Subcutaneous abdominal adipose tissue (tissue), 5 donors: ENCODE results near the gene SGSH.

Experiments used
- H3K27ac ChIP-seq: one replicate; pipeline ENCODE4 v1.7.0; 2013; ENCODE audit warnings: low read depth, mild to moderate bottlenecking, inconsistent platforms, low read length, moderate library complexity
- H3K27me3 ChIP-seq, 5 donors: one replicate each; pipeline ENCODE4 v1.7.0; 2013; ENCODE audit warnings: low read length in 5 of 5, inconsistent platforms in 1 of 5; ENCODE audit not compliant: control insufficient read depth in 5 of 5, insufficient read depth in 4 of 5
- H3K36me3 ChIP-seq, 5 donors: one replicate each; pipeline ENCODE4 v1.7.0; 2013; ENCODE audit warnings: low read length in 5 of 5; ENCODE audit not compliant: control insufficient read depth in 5 of 5, insufficient read depth in 5 of 5
- H3K4me1 ChIP-seq, 5 donors: one replicate each; pipeline ENCODE4 v1.7.0; 2013; ENCODE audit warnings: low read length in 5 of 5, mild to moderate bottlenecking in 3 of 5, moderate library complexity in 1 of 5; ENCODE audit not compliant: control insufficient read depth in 5 of 5, insufficient read depth in 5 of 5
- H3K4me3 ChIP-seq, 5 donors: one replicate each; pipeline ENCODE4 v1.7.0; 2013; ENCODE audit warnings: low read length in 5 of 5, low read depth in 1 of 5
- H3K9ac ChIP-seq, 5 donors: one replicate each; pipeline ENCODE4 v1.7.0; 2013; ENCODE audit warnings: low read length in 5 of 5, mild to moderate bottlenecking in 4 of 5, moderate library complexity in 3 of 5
- H3K9me3 ChIP-seq, 5 donors: one replicate each; pipeline ENCODE4 v1.7.0; 2013; ENCODE audit warnings: low read length in 5 of 5; ENCODE audit not compliant: control insufficient read depth in 5 of 5
- donor health status: healthy.
- donor health status: healthy.
- donor health status: healthy.
- donor health status: healthy.
- donor health status: healthy.

Gene SGSH

GRCh38 chr17:80221351-80222105 lies 1.4 kb upstream of the SGSH start:
- H3K36me3 ChIP-seq: peaks cover 0 to 25% (median 12%) of the 10 kb centered on the region in 5 donors

GRCh38 chr17:80220736-80221215 lies 643 bp upstream of the SGSH start:
- Histone ChIP-seq H3K4me1 (peaks cover 4 to 28% (median 22%) of the 10 kb centered on the region in 5 donors), H3K27me3 (no peaks in the 10 kb centered on the region), H3K9me3 (no peaks in the 10 kb centered on the region), H3K27ac (no peak overlapping the region), H3K36me3 (peaks cover 0 to 30% (median 18%) of the 10 kb centered on the region in 5 donors), H3K9ac (peak overlapping the region in 4 of 5 donors; percentile 28 to 95 (median 68)), H3K4me3 (peak overlapping the region; percentile 64 to 95 (median 89))

More at GRCh38 chr17:80221351-80222105, 1.4 kb upstream of the SGSH start:
- peak overlapping the region; percentile 64 to 95 (median 69) for H3K4me3 ChIP-seq
- peak overlapping the region in 3 of 5 donors; percentile 53 to 69 (median 58) for H3K9ac ChIP-seq
- H3K27me3 ChIP-seq: no peaks in the 10 kb centered on the region
- H3K9me3 ChIP-seq: no peaks in the 10 kb centered on the region
- H3K4me1 ChIP-seq: peaks cover 4 to 28% (median 22%) of the 10 kb centered on the region in 5 donors
- no peak overlapping the region for H3K27ac ChIP-seq

- H3K4me3 ChIP-seq: peak overlapping the region; percentile 69 to 95 (median 89)
- H3K27me3 ChIP-seq: no peaks in the 10 kb centered on the region
- peak overlapping the region; percentile 12 to 96 (median 83) for H3K9ac ChIP-seq
- H3K36me3 ChIP-seq: peaks cover 0 to 40% (median 23%) of the 10 kb centered on the region in 5 donors
- peaks cover 4 to 28% (median 22%) of the 10 kb centered on the region in 5 donors for H3K4me1 ChIP-seq
- H3K27ac ChIP-seq: peak overlapping the region; percentile 83
- H3K9me3 ChIP-seq: no peaks in the 10 kb centered on the region
These were observed 425 bp downstream of the SGSH start for GRCh38 chr17:80219763-80220053.

GRCh38 chr17:80219013-80219762 lies 945 bp downstream of the SGSH start:
- peak overlapping the region; percentile 26 to 96 (median 83) for H3K9ac ChIP-seq

GRCh38 chr17:80218391-80218790 lies 1.7 kb downstream of the SGSH start:
- Histone ChIP-seq H3K27ac (no peak overlapping the region), H3K9ac (no peak overlapping the region)

More at GRCh38 chr17:80219013-80219762, 945 bp downstream of the SGSH start:
- Histone ChIP-seq H3K36me3 (peaks cover 0 to 45% (median 28%) of the 10 kb centered on the region in 5 donors), H3K27me3 (no peaks in the 10 kb centered on the region), H3K4me3 (peak overlapping the region; percentile 69 to 95 (median 89)), H3K9me3 (no peaks in the 10 kb centered on the region), H3K27ac (peak overlapping the region; percentile 83), H3K4me1 (peaks cover 4 to 28% (median 22%) of the 10 kb centered on the region in 5 donors)

GRCh38 chr17:80217703-80218362 lies 2.3 kb downstream of the SGSH start:
- Histone ChIP-seq H3K36me3 (peaks cover 0 to 52% (median 35%) of the 10 kb centered on the region in 5 donors), H3K9me3 (no peaks in the 10 kb centered on the region), H3K9ac (peak overlapping the region in 1 of 5 donors; percentile 25), H3K4me1 (peaks cover 2 to 33% (median 22%) of the 10 kb centered on the region in 5 donors), H3K27me3 (no peaks in the 10 kb centered on the region), H3K4me3 (no peak overlapping the region), H3K27ac (no peak overlapping the region)

More at GRCh38 chr17:80218391-80218790, 1.7 kb downstream of the SGSH start:
- no peak overlapping the region for H3K4me3 ChIP-seq
- peaks cover 0 to 52% (median 35%) of the 10 kb centered on the region in 5 donors for H3K36me3 ChIP-seq
- H3K9me3 ChIP-seq: no peaks in the 10 kb centered on the region
- peaks cover 2 to 30% (median 22%) of the 10 kb centered on the region in 5 donors for H3K4me1 ChIP-seq
- H3K27me3 ChIP-seq: no peaks in the 10 kb centered on the region

- H3K27me3 ChIP-seq: no peaks in the 10 kb centered on the region
- H3K36me3 ChIP-seq: peaks cover 0 to 62% (median 43%) of the 10 kb centered on the region in 5 donors
- peak overlapping the region in 1 of 5 donors; percentile 25 for H3K9ac ChIP-seq
- H3K27ac ChIP-seq: no peak overlapping the region
- H3K4me3 ChIP-seq: no peak overlapping the region
- peaks cover 2 to 33% (median 21%) of the 10 kb centered on the region in 5 donors for H3K4me1 ChIP-seq
- no peaks in the 10 kb centered on the region for H3K9me3 ChIP-seq
These were observed 3.4 kb downstream of the SGSH start for GRCh38 chr17:80216473-80217456.

GRCh38 chr17:80214878-80215210 lies 5.3 kb downstream of the SGSH start:
- Histone ChIP-seq H3K36me3 (peaks cover 2 to 81% (median 63%) of the 10 kb centered on the region in 5 donors), H3K27me3 (no peaks in the 10 kb centered on the region), H3K4me3 (no peak overlapping the region), H3K4me1 (peaks cover 2 to 20% (median 10%) of the 10 kb centered on the region in 5 donors), H3K27ac (no peak overlapping the region), H3K9ac (no peak overlapping the region), H3K9me3 (no peaks in the 10 kb centered on the region)
